Spleen (tissue), 11 donors: ENCODE results near the gene FOXF1. TPM values are rescaled to one million over a fixed set of nuclear protein-coding genes. Genes with fewer than 3 reads are reported as not detected.

Source experiments
- DNase-seq: peaks from one replicate; pipeline ENCODE4 v3.0.0-alpha.2; 2020
- H3K27ac ChIP-seq, 8 donors: fragments of 200-600 bp; sonication (generic) in 7 of 8; 1 replicate in 4 of 8; 2 replicates in 4 of 8; pipeline versions ENCODE4 v1.5.0 to v1.8.0; 2016 to 2021; ENCODE audit warnings: inconsistent platforms in 4 of 8, mild to moderate bottlenecking in 4 of 8, moderate library complexity in 1 of 8
- H3K27me3 ChIP-seq, 7 donors: fragments of 200-600 bp; sonication (generic) in 6 of 7; replicated peaks in 1 of 7; 1 replicate in 4 of 7; 2 replicates in 3 of 7; pipeline versions ENCODE4 v1.5.0 to v1.8.0; 2016 to 2021; ENCODE audit warnings: inconsistent platforms in 3 of 7, mild to moderate bottlenecking in 1 of 7
- H3K36me3 ChIP-seq, 6 donors: fragments of 200-600 bp; sonication (generic) in 5 of 6; 1 replicate in 4 of 6; 2 replicates in 2 of 6; pipeline versions ENCODE4 v1.5.0 to v1.8.0; 2016 to 2021; ENCODE audit warnings: inconsistent platforms in 2 of 6
- H3K4me1 ChIP-seq, 6 donors: fragments of 200-600 bp; sonication (generic) in 5 of 6; 1 replicate in 3 of 6; 2 replicates in 3 of 6; pipeline versions ENCODE4 v1.5.0 to v1.8.0; 2016 to 2021; ENCODE audit warnings: inconsistent platforms in 3 of 6
- H3K4me3 ChIP-seq, 8 donors: fragments of 200-600 bp; sonication (generic) in 7 of 8; 1 replicate in 4 of 8; 2 replicates in 4 of 8; pipeline versions ENCODE4 v1.5.0 to v1.8.0; 2016 to 2021; ENCODE audit warnings: inconsistent platforms in 4 of 8, mild to moderate bottlenecking in 4 of 8, moderate library complexity in 2 of 8
- H3K9me3 ChIP-seq, 8 donors: fragments of 200-600 bp; sonication (generic) in 7 of 8; 1 replicate in 4 of 8; 2 replicates in 4 of 8; pipeline versions ENCODE4 v1.5.0 to v1.8.0; 2016 to 2021; ENCODE audit warnings: inconsistent platforms in 4 of 8
- CTCF ChIP-seq, 11 experiments: fragments of 200-600 bp in 7 of 11; fragments of 450-650 bp in 4 of 11; sonication (generic) in 4 of 11; IDR thresholded peaks in 8 of 11; conservative IDR thresholded peaks in 3 of 11; 1 replicate in 7 of 11; 2 replicates in 4 of 11; pipeline versions ENCODE4 v1.4.0 to v1.8.0; 2016 to 2021; ENCODE audit warnings: antibody characterized with exemption in 11 of 11, inconsistent platforms in 4 of 11, mild to moderate bottlenecking in 1 of 11
- POLR2A ChIP-seq, 3 donors: fragments of 450-650 bp; IDR thresholded peaks; one replicate each; pipeline ENCODE4 v1.5.1; 2017; ENCODE audit warnings: antibody characterized with exemption in 3 of 3, mild to moderate bottlenecking in 1 of 3
- POLR2AphosphoS5 ChIP-seq, 3 donors: sonication (generic); formaldehyde crosslinking; IDR thresholded peaks; one replicate each; pipeline ENCODE4 v1.5.1; 2017; ENCODE audit warnings: antibody characterized with exemption in 3 of 3
- WGBS, 5 donors: extraction: QIAGEN DNeasy Blood & Tissue Kit in 3 of 5; methylation state at CpG; one replicate each; pipeline versions ENCODE4 v1.1.5 to v1.1.7; 2013 to 2018; 5-methylcytosine and 5-hydroxymethylcytosine counted together
- intact Hi-C: fragments of 100-400 bp; cut with DNase I; formaldehyde crosslinking; loops from one replicate; pipeline ENCODE4 v1.15.0; 2023; ENCODE audit warnings: low total_unique reads
- polyA plus RNA-seq, 3 donors: library from polyadenylated mRNA; stranded (reverse); fragments of 200-250 nt; gene quantifications; one replicate each; pipeline ENCODE4 v1.2.1, GENCODE V29; 2013
- total RNA-seq, 7 donors: library from RNA; depleted of rRNA in 3 of 7; stranded (reverse); fragments of >200 nt in 3 of 7; fragmentation: NEBNext Ultra II Directional in 4 of 7; extraction: Animal tissue kit (Norgen Biotek cat#: 25700) in 4 of 7; gene quantifications; one replicate each; pipeline versions ENCODE4 v1.1.0 to v1.2.1, GENCODE V29; 2016 to 2021
- donor health status: healthy with polysubstance abuse.
- donor health status: DM: no; HTN: no; CAD: no; lungs with moderate emphysema.
- donor health status: DM: no; HTN: no; CAD: no.
- donor health status: Bipolar disorder and iron deficiency.
- donor health status: healthy.
- donor health status: DM: no; HTN: no; CAD: no.
- donor health status: DM: yes; HTN: yes; CAD: no.

Gene FOXF1
- total and polyA plus RNA-seq, 10 donors, result 0.33 to 2.2 (median 0.68) TPM

DNA sequence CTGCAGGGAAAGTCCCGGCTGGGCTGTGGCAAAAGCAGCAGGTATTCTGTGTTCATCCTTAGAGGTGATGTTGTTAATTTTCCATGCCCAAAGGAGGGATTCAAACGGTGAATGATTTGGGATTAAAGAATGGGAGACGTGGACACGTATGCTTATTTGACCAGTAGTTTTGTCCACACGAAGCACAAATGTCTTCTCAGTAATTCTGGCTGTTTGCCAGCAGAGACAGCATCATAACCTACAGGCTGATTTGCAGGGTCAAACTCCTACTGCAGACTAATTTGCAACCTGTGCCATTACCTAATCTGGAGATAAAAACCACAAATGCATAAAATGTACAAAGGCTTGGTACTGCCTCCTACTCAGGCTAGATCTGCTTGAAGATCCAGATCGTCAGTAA lies 30.6 kb downstream of the FOXF1 start:
- TF ChIP-seq POLR2AphosphoS5 (IDR thresholded peaks at IDR 0.05) (no peak), CTCF (IDR thresholded peaks at IDR 0.05 in 8 of 11, conservative IDR thresholded peaks at IDR 0.05 in 3 of 11) (no peak), POLR2A (IDR thresholded peaks at IDR 0.05) (no peak)
- no peaks in the 10 kb centered on the region for H3K9me3 ChIP-seq
- H3K4me3 ChIP-seq, result no peak overlapping the region
- WGBS, 5 donors, result 85 to 97% (median 90%) methylated on average over 6 of the region's 6 CpGs
- intact Hi-C loops, result no loop called here
- H3K36me3 ChIP-seq, result peaks cover 0 to 100% (median 79%) of the 10 kb centered on the region in 6 donors
- no peak for DNase-seq
- H3K4me1 ChIP-seq, result no peaks in the 10 kb centered on the region
- no peaks in the 10 kb centered on the region for H3K27me3 ChIP-seq
- no peak overlapping the region for H3K27ac ChIP-seq

DNA sequence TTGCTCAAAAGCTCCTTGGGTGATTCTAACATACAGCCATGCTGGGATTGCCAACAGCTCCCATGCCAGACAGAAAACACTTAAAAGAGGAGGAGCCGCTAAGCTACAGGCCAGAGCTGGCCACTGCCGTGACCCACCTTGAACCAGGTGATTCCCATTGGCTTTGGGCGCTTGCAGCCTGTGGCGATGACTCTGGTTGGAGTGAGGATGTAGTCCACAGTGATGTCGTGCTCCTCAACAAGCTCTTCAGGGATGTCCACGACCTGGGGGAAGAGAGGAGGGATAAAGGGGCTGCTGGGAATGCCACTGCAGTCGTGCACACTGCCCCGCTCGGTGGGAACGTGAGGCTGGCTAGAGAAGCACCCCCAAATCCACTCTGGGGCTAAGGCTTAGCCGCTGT lies 31.2 kb downstream of the FOXF1 start:
- H3K27ac ChIP-seq, result no peak overlapping the region
- no peak overlapping the region for H3K4me3 ChIP-seq
- H3K9me3 ChIP-seq, result no peaks in the 10 kb centered on the region
- no peak for TF ChIP-seq CTCF (IDR thresholded peaks at IDR 0.05 in 8 of 11, conservative IDR thresholded peaks at IDR 0.05 in 3 of 11)
- no peak for TF ChIP-seq POLR2A (IDR thresholded peaks at IDR 0.05)
- H3K4me1 ChIP-seq, result no peaks in the 10 kb centered on the region
- intact Hi-C loops, result no loop called here
- 87 to 97% (median 92%) methylated on average over 10 to 11 of the region's 11 CpGs for WGBS, 5 donors
- peak; percentile 68 for DNase-seq
- H3K36me3 ChIP-seq, result peaks cover 0 to 100% (median 82%) of the 10 kb centered on the region in 6 donors
- no peaks in the 10 kb centered on the region for H3K27me3 ChIP-seq

DNA sequence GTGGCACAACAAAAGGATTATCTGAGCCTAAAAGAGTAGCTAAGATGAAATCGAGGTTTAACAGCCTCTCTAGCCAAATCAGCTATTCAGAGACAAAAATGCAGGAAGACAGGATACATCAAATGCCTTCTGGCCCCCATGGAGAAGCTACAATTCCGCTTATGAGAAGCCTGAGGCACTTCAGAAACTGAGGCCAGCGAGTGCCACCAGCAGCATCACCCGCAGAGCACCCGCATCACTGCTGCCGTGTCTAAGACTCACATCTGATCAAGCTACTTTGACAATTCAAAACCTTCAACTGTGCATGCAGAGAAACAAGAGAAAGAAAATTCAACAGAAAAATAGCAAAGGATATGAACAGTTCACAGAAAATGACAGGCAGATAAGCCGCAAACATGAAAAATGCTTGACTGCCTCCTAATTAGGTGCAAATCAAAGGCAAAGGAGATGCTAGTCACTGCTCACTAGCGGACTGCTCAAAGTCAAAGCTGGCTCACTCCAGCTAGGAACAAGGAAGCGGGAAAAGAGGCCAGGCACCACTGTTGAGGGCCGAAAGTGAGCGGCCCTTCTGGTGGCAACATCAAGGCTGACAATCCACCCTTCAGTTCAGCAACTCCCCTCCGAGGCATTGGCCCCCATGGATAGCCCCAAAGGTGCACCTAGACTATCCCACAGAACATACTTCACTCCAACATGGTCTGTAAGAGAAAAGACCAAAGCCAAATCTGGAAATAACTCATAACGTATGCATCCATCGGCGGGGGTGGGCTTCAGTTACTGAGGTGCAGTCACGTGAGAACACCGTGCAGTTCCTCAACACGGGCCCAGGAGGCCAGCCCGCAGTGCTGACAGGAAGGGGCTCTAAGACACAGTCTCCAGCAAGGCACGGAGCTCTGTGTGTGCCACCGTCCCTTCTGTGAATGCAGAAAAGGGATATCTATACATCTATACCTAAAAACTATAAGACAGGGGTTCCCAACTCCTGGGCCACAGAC lies 32.7 kb downstream of the FOXF1 start:
- Histone ChIP-seq H3K4me3 (no peak overlapping the region), H3K27ac (no peak overlapping the region), H3K27me3 (no peaks in the 10 kb centered on the region), H3K9me3 (no peaks in the 10 kb centered on the region), H3K4me1 (no peaks in the 10 kb centered on the region), H3K36me3 (peaks cover 0 to 100% (median 77%) of the 10 kb centered on the region in 6 donors)
- intact Hi-C loops, result no loop called here
- WGBS, 5 donors, result 88 to 92% (median 91%) methylated on average over 21 of the region's 21 CpGs
- DNase-seq, result no peak
- TF ChIP-seq POLR2A (IDR thresholded peaks at IDR 0.05) (no peak), CTCF (IDR thresholded peaks at IDR 0.05 in 8 of 11, conservative IDR thresholded peaks at IDR 0.05 in 3 of 11) (no peak), POLR2AphosphoS5 (IDR thresholded peaks at IDR 0.05) (no peak)

DNA sequence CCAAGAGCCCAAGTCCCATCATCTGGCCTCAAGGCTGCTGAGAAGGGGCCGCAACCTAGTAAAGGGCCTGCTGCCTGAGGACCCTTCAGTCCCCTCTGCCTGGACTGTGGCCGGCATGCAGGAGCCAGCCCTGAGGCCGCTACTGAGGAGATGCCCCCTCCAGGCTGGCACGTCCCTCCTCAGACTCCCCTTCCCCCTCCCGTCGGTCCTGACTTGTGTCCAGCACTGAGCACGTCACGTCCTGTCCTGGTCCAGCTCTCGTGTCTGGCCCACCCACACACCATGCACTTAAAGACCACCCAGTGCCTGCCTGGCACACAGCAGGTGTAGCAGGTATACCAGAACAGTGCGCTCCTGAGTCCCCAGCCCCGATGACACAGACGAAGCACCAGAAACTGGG lies 35.2 kb downstream of the FOXF1 start:
- intact Hi-C loops, result no loop called here
- peaks cover 0 to 100% (median 70%) of the 10 kb centered on the region in 6 donors for H3K36me3 ChIP-seq
- 75 to 91% (median 87%) methylated on average over 12 of the region's 12 CpGs for WGBS, 5 donors

More for the DNA sequence above, 35.2 kb downstream of the FOXF1 start:
- H3K4me3 ChIP-seq, result no peak overlapping the region
- DNase-seq, result no peak
- H3K27me3 ChIP-seq, result no peaks in the 10 kb centered on the region
- no peak overlapping the region for H3K27ac ChIP-seq
- no peaks in the 10 kb centered on the region for H3K9me3 ChIP-seq
- no peak for TF ChIP-seq POLR2A (IDR thresholded peaks at IDR 0.05)
- no peak for TF ChIP-seq CTCF (IDR thresholded peaks at IDR 0.05 in 8 of 11, conservative IDR thresholded peaks at IDR 0.05 in 3 of 11)
- TF ChIP-seq POLR2AphosphoS5 (IDR thresholded peaks at IDR 0.05), result no peak
- H3K4me1 ChIP-seq, result no peaks in the 10 kb centered on the region
